NCI-H446 (cell line): ENCODE results near the gene AGXT2.
"Not testable (repeated sequence)": the region's sequence is repeated elsewhere in the genome, so short reads cannot be mapped to it uniquely, and the experiment has no call there.

Experiments used
- DNase-seq, 2 experiments: peaks; one replicate each; lab custom pipeline; 2025; lab: John Stamatoyannopoulos, UW

AGXT2 gene

DNA sequence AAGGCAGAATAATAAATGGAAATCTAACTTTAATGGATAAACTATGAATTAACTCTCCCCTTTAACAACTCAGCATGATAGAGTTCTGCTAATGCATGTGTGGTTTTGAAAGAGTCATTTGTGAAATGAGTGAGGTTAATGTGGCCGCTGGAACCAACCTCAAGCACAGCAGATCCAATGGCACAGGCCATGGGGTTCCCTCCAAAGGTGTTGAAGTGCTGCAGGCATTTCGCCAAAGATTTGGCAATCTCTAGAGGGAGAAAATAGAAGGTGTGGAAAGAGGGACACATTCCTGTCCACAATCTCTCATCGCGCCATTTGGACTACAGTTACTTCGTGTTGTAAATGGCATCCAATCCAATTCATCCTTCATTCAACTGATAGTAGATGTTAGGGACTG, 35.0 kb downstream of the AGXT2 start:
- DNase-seq = no peak

DNA sequence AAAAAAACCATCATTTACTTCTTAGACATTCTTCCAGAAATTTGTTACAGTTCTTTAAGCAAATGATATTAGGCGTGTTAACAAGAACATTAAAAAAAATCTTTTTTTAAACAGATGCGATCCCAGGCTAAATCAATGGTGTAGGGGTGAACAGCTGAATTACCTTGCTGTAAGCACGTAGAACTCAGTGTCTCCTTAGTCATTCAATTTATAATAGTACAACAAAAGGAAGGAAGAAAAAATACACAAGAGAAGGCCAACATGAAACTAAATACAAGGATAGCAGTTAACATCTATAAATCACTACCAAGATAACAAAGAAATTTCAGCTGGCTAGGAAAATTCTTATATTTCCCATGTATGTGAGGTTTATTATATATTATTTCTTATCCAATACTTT, 35.4 kb downstream of the AGXT2 start:
- no peak for DNase-seq

DNA sequence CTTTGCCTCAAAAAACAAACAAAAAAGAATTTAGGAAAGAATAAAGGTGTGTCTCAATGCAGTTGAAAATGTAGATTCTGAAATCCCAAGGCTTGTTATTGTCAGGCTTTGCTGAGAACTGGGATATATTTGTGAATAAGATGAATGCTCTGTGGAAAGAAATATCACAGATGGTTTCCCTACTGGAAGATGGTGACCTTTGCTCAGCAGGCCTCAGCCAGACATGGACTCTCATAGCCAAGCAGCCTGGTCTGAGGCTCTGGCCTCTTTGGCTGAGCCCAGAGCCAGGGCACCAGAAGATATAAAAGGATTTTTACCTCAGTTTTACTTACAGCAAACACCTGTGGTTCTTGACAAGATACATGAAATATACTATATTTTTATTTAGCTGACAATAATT, 37.1 kb downstream of the AGXT2 start:
- DNase-seq = no peak

DNA sequence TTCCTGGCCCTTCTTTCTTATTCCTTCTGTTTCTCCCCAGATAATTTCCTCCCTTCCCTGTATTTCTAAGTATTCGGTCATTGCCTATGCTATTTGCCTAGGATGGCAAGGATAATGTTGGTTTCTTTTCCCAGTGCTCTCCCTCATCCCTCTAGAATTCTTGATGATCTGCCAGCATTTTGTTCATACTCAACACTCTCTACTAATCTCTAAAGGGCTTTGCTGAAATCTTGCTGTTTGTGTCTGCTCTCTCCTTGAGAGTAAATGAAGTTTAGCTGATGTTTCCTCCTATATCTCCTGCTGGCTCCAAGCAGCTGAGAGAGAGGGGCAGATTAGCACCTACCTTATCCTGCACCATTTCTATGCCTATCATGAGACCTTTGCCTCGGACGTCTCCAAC, 38.1 kb downstream of the AGXT2 start:
- no peak for DNase-seq

DNA sequence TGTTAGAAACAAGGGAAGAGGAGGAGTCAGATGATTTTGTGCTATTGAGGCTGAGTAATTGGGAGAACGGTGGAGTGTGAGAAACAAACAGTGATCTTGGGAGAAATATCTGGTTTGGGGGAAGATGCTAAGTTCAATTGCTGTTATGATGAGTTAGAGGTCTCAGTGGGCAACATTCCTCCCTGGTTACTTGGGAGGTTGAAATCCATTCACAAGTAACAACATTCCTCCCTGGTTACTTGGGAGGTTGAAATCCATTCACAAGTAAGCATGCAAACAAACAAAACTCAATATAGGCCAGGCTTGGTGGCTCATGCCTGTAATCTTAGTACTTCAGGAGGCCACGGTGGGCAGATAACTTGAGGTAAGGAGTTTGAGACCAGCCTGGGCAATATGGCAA, 38.7 kb downstream of the AGXT2 start:
- no peak for DNase-seq

DNA sequence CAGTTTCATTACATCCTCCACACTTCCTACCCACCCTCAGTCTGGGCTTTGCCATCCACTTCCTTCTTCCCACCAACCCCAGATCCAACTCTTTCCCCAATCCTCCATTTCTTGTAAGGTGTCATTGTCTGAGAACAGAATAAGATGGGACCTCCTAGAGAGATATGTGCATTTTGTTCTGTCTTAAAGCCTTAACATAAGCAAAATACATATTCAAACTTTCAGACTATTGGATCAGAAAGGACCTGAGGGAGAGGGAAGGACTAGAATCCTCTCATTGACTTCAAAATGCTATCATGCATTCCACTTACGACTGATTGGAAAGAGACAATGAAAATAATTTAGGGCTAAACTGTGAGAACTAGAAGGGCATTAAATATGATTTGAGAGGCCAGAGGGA, 43.0 kb downstream of the AGXT2 start:
- no peak for DNase-seq

DNA sequence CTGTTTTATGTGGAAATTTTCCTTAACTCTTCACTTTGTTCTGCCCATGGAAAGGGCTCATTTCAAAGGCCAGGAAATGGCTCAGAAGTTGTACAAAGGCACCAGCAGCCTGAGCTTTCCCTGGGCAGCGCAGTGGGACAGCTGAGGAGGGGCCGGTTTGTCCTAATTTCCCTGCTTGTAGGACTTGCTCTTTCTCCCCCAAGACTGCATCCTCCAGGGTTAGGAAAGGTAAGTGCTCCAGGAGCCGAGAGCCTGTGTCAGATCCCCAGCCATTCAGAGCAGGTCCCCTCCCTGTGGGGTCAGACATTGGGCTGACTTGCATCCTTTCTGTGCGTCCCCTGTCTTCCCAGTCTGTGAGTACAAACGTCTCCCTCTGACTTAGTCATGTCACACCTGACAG, 43.5 kb downstream of the AGXT2 start:
- DNase-seq = no peak

DNA sequence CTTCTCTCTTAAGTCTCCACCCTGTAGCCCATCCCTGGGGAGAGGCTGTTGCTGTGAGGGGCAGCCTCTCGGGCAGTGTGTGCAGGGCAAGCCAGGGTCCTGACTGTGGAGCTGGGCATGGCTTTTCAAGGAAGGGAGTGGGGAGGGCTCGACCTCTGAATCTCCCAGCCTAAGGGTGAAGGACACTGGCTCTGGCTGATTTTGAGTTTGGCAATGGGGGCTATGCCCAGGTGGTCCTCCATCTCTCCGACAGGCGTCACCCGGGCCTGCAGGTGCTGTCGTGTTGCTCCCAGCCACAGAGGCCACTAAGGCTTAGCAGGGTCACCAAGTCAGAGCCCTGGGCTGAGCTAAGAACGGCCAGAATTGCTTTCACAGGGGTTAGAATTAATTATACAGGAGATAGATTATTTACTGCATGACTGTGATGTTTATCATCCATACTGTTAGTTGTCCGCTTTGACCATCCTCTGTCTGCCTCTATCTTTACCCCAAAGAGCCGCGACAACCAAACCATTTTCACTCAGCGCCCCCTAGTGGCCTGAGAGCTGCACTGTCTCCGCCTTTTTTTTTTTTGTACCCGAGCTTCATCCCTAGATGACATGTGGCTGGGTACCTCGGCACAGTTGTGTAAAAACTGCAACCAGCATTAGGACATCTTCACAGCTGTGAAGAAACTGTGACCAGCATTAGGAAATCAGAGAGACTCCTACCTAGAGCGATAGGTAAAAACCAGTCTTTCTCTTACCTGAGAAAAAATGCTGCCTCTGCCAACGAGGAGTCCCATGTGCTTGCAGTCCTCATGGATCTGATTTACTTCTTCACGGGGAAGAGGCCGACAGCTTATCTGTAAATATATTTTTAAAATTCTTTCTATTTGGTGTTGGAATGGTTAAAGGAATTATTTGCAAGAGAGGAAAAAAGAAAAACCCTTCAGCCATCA, 44.5 kb downstream of the AGXT2 start:
- DNase-seq = peak; percentile 72 to 92

DNA sequence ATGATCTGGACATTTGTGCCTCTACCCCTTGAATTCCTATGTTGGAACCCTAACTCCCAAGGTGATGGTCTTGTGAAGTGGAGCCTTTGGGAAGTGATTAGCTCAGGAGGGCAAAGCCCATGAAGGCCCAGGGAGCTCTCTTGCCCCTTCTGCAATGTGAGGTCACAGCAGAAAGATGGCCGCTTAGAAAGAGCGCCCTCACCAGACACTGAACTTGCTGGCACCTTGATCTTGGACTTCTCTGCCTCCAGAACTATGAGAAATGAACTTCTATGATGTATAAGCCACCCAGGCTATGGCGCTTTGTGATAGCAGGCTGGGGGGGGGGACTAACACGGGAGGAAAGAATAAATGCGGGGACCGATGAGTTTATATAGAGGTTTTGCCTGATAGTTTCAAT, 45.3 kb downstream of the AGXT2 start:
- no peak for DNase-seq

DNA sequence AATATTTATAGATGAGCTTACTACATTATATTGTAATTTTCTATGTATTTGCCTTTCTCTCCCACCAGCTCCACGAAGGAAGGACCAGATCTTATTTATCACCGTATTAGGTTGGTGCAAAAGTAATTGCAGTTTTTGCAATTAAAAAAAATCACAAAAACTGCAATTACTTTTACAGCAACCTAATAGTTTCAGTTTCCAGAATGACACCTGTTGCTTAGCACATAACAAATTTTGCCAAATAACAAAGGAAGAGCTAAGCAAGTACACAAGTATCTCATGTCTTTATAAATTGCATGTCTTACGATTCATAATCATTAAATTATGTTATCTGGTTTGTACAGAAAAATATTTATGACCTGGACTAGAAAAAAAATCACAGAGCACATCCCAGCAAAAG, 45.9 kb downstream of the AGXT2 start:
- no peak for DNase-seq

DNA sequence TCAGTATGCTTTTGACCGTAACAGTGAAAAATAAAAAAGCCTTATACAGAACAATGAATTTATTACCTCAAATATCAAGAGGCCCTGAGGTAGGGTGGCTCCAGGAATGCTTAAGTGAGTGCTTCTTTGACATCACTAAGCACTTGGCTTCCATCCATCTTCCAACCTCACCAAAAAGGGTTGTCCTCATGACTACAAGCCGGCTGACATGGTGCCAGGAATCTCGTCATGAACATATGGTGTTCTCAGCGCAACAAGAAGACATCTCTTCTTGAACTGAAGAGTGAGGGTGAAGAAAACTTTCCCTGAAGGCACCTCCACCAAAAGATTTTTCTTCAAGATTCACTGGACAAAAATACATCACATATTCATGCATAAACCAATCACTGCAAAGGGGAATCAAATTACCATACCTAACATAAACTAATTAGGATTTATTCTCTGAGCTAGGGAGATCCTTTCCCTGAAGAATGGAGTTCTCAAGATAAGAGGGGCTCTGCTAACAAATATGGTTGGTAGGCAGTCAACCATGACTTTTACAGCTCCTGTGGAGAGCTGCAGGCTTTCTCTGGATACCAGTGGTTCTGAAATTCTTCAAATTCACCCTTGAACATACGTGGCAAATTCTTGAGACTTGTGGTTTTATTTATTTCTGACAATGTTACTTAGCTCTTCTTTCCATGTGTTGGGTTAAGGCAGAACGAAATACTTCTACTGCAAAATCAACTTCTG, 49.5 kb downstream of the AGXT2 start:
- DNase-seq = peak; percentile 82 to 96

DNA sequence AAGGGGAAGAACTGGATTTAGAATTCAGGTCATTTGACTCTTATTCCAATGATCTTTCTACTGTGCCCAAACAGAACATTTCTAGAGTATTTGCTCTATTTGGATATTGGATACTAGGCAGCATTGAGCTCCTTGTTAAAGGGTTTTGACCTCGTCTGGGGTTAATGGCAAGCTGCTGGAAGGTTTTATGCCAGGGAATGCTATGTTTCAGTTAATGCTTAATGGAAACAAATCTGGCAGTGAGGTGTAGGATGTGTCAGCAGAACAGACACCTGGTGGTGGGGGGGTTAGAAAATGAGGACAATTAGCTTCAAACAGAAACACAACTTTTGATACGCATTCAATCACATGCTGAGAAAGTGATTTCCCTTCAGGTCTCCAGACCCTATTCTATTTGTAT, 51.5 kb downstream of the AGXT2 start:
- no peak for DNase-seq

DNA sequence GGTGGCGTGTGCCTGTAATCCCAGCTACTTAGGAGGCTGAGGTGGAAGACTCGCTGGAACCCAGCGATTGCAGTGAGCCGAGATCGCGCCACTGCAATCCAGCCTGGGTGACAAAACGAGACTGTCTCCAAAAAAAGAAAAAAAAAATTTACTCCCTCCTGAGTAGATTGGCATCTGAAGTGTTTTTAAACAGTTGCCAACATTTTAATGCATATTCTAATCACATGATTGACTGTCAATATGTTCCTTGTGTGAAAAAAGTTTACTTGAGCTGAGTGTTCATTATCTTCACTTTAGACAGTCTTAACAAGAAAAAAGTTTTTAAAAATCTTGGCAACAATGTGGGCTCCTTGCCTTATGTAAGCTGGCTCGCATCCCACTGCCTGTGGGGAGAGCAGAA, 53.8 kb downstream of the AGXT2 start:
- no peak for DNase-seq

DNA sequence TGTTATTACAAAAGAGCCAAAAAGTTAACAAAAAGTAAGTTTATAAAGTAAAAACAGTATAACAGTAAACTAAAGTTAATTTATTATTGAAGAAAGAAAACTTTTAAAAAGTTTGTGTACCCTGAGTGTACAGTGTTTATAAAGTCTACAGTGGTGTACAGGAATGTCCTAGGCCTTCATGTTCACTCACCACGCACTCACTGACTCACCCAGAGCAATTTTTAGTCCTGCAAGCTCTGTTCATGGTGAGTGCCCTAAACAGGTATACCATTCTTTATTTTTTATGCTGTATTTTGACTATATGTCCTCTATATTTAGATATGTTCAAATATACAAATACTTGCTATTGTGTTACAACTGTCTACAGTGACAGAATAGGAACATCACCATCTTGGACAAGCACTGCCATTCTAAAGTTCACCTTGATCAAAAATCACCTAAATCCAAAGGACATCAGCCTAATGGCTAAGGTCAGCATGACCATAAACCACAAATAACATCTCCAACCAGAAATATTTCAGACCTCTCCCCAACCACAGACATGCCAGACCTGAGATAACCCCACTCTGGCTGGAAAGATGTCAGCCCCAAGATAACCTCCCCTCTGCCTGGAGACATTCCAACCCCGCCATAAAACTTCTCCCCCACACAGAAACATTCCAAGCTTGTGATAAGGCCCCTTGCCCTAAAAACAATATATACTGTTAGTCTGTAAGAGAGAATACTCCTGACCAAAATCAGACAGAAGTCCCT, 56.1 kb downstream of the AGXT2 start:
- no peak for DNase-seq

DNA sequence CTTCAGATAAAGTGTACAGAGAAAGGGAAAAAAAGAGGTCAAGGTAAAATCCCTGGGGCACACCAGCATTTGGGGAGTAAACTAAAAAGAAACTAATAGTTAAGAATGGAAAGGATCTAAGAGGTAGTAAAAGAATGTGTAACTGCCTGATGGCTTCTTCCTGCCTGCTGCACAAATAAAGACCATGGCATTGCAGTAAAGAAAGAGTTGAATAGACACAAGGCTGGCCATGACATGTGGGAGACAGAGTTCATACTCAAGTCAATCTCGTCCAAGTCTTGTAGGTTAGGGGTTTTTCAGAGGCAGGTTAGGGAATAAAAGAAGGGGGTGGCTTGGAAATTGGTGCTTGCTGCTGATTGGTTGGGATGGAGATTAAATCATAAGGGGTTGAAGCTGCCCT, 60.8 kb downstream of the AGXT2 start:
- DNase-seq = no peak

DNA sequence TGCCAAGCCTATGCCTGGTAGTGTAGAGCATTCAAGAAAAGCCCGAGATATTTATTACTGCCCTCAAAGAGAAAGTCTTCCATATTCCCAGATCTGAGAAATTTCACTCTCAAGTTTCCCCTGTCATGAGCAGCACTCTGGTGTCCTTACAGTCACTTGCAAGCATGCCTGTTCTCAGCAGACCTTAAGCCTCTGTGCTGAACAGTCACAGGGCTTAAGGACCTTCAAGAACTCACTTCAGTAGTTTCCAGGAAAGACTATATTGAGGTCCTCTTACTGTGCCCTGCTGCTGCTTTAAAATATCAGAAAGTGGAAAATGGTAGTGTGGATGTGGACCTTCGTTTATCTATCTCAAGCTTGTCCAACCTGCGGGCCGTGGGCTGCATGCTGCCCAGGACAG, 64.9 kb downstream of the AGXT2 start:
- DNase-seq = no peak

DNA sequence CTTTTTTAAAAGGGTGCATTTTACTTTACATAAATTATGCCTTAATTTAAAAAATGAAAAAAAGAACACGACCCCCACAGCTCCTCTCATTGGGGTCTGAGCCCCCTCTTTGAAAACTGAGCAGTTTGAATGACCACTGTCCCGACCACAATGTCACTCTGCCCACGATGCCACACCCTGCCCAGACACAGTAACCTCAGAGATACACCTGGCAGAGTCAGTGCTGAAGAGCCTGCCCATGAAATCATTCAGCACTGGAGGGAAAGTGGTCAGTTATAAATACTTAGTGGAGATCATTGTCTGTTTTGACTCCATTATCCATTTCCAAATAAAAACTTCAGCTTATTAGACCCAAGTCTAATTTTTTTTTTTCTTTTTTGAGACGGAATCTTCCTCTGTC, 69.1 kb downstream of the AGXT2 start:
- no peak for DNase-seq

DNA sequence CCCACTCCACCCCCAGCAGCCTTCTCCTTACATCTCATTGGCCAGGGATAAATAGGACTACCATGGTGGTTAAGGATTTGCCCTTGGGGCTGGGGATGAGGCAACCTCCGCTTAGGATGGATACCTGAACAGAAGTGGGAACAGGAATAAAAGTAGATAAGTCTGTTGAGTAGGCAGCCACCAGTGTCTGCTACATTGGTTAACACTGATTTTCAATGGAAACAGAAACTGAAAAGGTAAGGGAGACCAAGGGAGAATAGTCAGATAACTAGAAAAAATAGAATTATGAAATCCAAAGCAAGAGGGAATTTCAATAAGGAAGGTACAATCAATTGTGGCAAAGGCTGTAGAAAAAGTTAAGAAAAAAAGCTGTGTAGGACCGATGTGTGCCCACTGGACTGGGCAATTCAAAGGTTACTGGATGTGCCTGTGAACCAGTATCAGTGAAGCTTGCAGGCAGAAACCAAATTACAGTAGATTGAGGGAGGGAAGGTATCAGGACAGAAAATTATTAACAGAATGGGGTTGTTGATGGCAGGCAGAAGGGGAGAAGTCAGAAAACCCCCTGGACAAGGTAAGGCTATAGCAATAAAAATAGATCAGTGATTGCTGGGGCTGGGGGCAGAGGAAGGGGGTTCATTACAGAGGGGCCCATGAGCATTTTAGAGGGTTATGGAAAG, 69.7 kb downstream of the AGXT2 start:
- no peak for DNase-seq

DNA sequence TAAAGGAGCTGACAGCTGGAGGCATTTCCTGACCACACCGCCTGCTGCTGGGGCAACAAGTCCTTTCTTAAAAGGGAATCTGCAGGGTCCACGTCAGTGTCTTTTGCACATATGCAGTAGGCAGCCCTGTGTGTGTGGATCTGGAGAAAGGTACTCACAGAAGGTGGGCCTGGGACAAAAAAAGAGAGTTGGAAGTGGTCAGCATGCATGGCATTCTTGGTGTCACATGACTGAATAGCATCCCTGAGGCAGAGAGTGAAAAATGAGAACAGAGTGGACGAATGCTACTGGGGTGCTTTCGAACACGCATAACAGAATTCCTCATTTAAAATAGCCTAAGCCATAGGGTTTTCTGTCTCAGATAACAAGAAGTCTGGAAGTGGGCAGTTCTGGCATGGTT, 71.4 kb downstream of the AGXT2 start:
- no peak for DNase-seq

DNA sequence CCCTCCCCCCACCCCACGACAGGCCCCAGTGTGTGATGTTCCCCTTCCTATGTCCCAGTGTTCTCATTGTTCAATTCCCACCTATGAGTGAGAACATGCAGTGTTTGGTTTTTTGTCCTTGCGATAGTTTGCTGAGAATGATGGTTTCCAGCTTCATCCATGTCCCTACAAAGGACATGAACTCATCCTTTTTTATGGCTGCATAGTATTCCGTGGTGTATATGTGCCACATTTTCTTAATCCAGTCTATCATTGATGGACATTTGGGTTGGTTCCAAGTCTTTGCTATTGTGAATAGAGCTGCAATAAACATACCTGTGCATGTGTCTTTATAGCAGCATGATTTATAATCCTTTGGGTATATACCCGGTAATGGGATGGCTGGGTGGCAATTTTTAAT, 76.1 kb downstream of the AGXT2 start:
- DNase-seq = not testable (repeated sequence)

DNA sequence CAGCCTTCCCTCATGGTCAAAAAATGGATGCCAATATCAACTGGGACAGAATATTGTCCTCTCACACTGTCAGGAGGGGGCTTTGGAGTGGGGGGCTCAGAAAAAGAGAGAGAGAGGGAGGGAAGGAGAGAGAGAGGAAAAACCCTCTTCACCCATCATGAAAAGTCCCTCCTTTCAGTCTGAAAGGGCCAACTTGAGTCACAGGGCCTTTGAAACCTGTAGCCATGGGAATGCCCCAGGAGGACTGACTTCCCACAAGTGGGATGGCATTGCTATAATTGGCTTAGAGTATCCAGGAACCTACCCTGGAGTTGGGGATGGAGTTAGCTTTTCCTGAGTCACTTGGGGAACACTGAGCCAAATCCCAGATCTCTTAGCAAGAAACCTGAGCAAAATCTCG, 77.2 kb downstream of the AGXT2 start:
- no peak for DNase-seq

DNA sequence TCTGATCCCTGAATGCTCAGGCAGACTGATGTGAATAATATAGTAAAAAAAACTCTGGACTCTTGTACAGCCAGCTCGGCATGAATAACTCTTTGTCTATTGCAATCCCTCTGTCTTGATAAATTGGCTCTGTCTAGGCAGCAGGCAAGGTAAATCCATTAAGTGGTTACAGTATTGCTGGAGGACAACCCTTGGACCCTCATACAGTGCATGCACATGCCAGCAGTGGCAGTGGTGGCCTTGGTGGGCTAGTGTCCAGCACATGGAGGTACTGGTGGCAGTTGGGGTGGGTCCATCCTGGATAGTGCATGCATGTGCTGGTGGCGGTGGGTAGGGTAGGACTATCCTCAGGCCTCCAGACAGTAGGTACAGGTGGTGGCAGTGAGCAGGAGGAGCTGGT, 79.5 kb downstream of the AGXT2 start:
- DNase-seq = no peak
